Fibroblast of lung (primary cell): ENCODE results near the gene SLC24A3.

Source experiments
- CTCF ChIP-seq, 2 donors: IDR thresholded peaks in 1 of 2; conservative IDR thresholded peaks in 1 of 2; 1 replicate in 1 of 2; 2 replicates in 1 of 2; pipeline ENCODE4 v1.5.1; 2011 to 2012; ENCODE audit warnings: low read length in 2 of 2, control low read depth in 1 of 2, inconsistent platforms in 1 of 2, low read depth in 1 of 2, mild to moderate bottlenecking in 1 of 2
- EZH2 ChIP-seq: IDR thresholded peaks from 2 replicates; pipeline ENCODE4 v1.5.1; 2012; ENCODE audit warnings: low read length, control low read depth, mild to moderate bottlenecking; ENCODE audit errors: missing control alignments

DNA sequence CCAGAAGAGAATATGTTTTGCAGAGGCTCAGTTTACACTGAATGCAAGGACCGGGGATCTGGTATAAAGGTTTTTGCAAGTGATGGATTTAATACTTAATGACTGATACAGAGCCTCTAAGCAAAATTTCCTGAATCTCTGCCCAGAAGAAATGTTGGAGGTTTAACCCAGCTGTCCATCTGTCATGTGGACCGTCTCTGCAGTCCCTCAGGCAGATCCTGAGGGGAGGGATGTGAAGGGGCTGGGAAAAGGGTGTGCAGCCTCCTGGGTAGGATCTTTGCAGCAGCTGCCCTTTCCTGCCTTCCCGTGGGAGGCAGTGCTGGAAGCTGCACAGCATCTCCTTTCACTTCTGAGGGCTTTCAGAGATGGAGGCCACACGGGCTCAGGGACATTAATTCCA lies 207.0 kb downstream of the SLC24A3 start:
- TF ChIP-seq CTCF (conservative IDR thresholded peaks at IDR 0.05 in 1 of 2, IDR thresholded peaks at IDR 0.05 in 1 of 2; ENCODE audit: low read depth in 1 of 2, low read length in 2 of 2) (no peak), EZH2 (no peak)
